Stimulated activated CD8-positive, alpha-beta memory T cell treated with anti-CD3 and anti-CD28 coated beads, Interleukin-12 subunit alpha, Interleukin-12 subunit beta, amount 100 ng/mL, for 4 hours (primary cell): ENCODE measurements around the gene GSTP1.

ENCODE experiments used
- DNase-seq: peaks from one replicate; pipeline ENCODE4 v3.0.0-alpha.2; 2020; ENCODE audit warnings: low read depth

Gene GSTP1

GRCh38 chr11:67631411-67631810 lies 47.8 kb downstream of the GSTP1 start:
- no peak for DNase-seq

GRCh38 chr11:67631853-67632174 lies 48.2 kb downstream of the GSTP1 start:
- DNase-seq: no peak

- DNase-seq: no peak
Measured at GRCh38 chr11:67632175-67632981, 48.8 kb downstream of the GSTP1 start.

- no peak for DNase-seq
Measured at GRCh38 chr11:67632982-67633755, 49.6 kb downstream of the GSTP1 start.

GRCh38 chr11:67633758-67634365 lies 50.2 kb downstream of the GSTP1 start:
- no peak for DNase-seq

GRCh38 chr11:67634366-67635230 lies 51.0 kb downstream of the GSTP1 start:
- no peak for DNase-seq

- DNase-seq: no peak
Measured at GRCh38 chr11:67635231-67635521, 51.6 kb downstream of the GSTP1 start.
